Neural cell (in vitro differentiated cells): ENCODE results near the gene LRRC36. TPM values are rescaled to one million over a fixed set of nuclear protein-coding genes. Genes with fewer than 3 reads are reported as not detected.
"Not testable (repeated sequence)": the region's sequence is repeated elsewhere in the genome, so short reads cannot be mapped to it uniquely, and the experiment has no call there.

ENCODE experiments used
- H2AFZ ChIP-seq: fragments of 200-600, 300-800 bp; sonication (generic), shearing (Covaris generic); 2 replicates; pipeline ENCODE4 v1.6.0; 2014; ENCODE audit warnings: low read depth, mild to moderate bottlenecking, antibody characterized with exemption, low read length, moderate library complexity
- H3F3A ChIP-seq: fragments of 200-600 bp; shearing (Covaris generic); 2 replicates; pipeline ENCODE4 v1.6.1; 2016; ENCODE audit warnings: mild to moderate bottlenecking, moderate library complexity, mixed read lengths, antibody characterized with exemption, low read length; ENCODE audit not compliant: insufficient read depth, poor library complexity, severe bottlenecking
- H3K27ac ChIP-seq: fragments of 200-600, 300-800 bp; sonication (generic), shearing (Covaris generic); 2 replicates; pipeline ENCODE4 v1.5.1; 2014; ENCODE audit warnings: mild to moderate bottlenecking, low read length, moderate library complexity
- H3K27me3 ChIP-seq: fragments of 300-800, 200-600 bp; sonication (generic), shearing (Covaris generic); 2 replicates; pipeline ENCODE4 v1.6.0; 2014; ENCODE audit warnings: mild to moderate bottlenecking, low read depth, low read length, moderate library complexity; ENCODE audit not compliant: insufficient read depth
- H3K36me3 ChIP-seq: fragments of 300-800, 200-600 bp; sonication (generic), shearing (Covaris generic); 2 replicates; pipeline ENCODE4 v1.5.1; 2014; ENCODE audit warnings: mild to moderate bottlenecking, antibody characterized with exemption, low read length, moderate library complexity; ENCODE audit not compliant: insufficient read depth
- H3K4me2 ChIP-seq: fragments of 300-800, 200-600 bp; sonication (generic), shearing (Covaris generic); 2 replicates; pipeline ENCODE4 v1.6.0; 2014; ENCODE audit warnings: mild to moderate bottlenecking, low read length
- H3K4me3 ChIP-seq: fragments of 300-800, 200-600 bp; sonication (generic), shearing (Covaris generic); 2 replicates; pipeline ENCODE4 v1.5.1; 2014; ENCODE audit warnings: mild to moderate bottlenecking, low read length, moderate library complexity
- H3K79me2 ChIP-seq: fragments of 200-600 bp; shearing (Covaris generic); replicated peaks from 2 replicates; pipeline ENCODE4 v1.6.0; 2014; ENCODE audit warnings: mild to moderate bottlenecking, low read length, moderate library complexity; ENCODE audit not compliant: insufficient read depth
- H3K9ac ChIP-seq: fragments of 300-800, 200-600 bp; sonication (generic), shearing (Covaris generic); 2 replicates; pipeline ENCODE4 v1.6.1; 2016; ENCODE audit warnings: mild to moderate bottlenecking, low read length, mixed read lengths
- H3K9me2 ChIP-seq: fragments of 200-600 bp; shearing (Covaris generic); 2 replicates; pipeline ENCODE4 v1.6.1; 2016; ENCODE audit warnings: mild to moderate bottlenecking, low read length, mixed read lengths; ENCODE audit not compliant: insufficient read depth
- H3K9me3 ChIP-seq: fragments of 200-600, 300-800 bp; sonication (generic), shearing (Covaris generic); 2 replicates; pipeline ENCODE4 v1.6.1; 2016; ENCODE audit warnings: mild to moderate bottlenecking, mixed run types, low read length, moderate library complexity, mixed read lengths
- H4K20me1 ChIP-seq: fragments of 200-600 bp; shearing (Covaris generic); 2 replicates; pipeline ENCODE4 v1.6.1; 2016; ENCODE audit warnings: mild to moderate bottlenecking, mixed run types; ENCODE audit not compliant: insufficient read depth
- CTCF ChIP-seq: fragments of 450-650 bp; IDR thresholded peaks from 2 replicates; pipeline ENCODE4 v1.5.1; 2014; ENCODE audit warnings: antibody characterized with exemption, mild to moderate bottlenecking, moderate library complexity; ENCODE audit not compliant: poor library complexity, severe bottlenecking
- EP300 ChIP-seq: fragments of 450-650 bp; conservative IDR thresholded peaks from 2 replicates; pipeline ENCODE4 v1.6.1; 2014; ENCODE audit warnings: antibody characterized with exemption, mild to moderate bottlenecking, moderate library complexity; ENCODE audit not compliant: poor library complexity, severe bottlenecking
- EZH2 ChIP-seq: fragments of 200-600, 300-800 bp; shearing (Covaris generic), sonication (generic); IDR thresholded peaks from 2 replicates; pipeline ENCODE4 v1.6.1; 2014; ENCODE audit warnings: antibody characterized with exemption, low read length, borderline replicate concordance, mild to moderate bottlenecking; ENCODE audit not compliant: insufficient read depth, poor library complexity, severe bottlenecking
- MXI1 ChIP-seq: fragments of 450-650 bp; conservative IDR thresholded peaks from 2 replicates; pipeline ENCODE4 v1.6.1; 2014; ENCODE audit warnings: antibody characterized with exemption, mild to moderate bottlenecking; ENCODE audit not compliant: poor library complexity, severe bottlenecking
- POLR2AphosphoS5 ChIP-seq: IDR thresholded peaks from 2 replicates; pipeline ENCODE4 v1.6.1; 2012
- RAD21 ChIP-seq: fragments of 450-650 bp; conservative IDR thresholded peaks from 2 replicates; pipeline ENCODE4 v1.6.1; 2014; ENCODE audit warnings: antibody characterized with exemption, mild to moderate bottlenecking, moderate library complexity
- REST ChIP-seq: IDR thresholded peaks from 2 replicates; pipeline ENCODE4 v1.6.1; 2012; ENCODE audit warnings: borderline replicate concordance
- SMC3 ChIP-seq: fragments of 450-650 bp; conservative IDR thresholded peaks from 2 replicates; pipeline ENCODE4 v1.6.1; 2014; ENCODE audit warnings: antibody characterized with exemption, mild to moderate bottlenecking, moderate library complexity; ENCODE audit not compliant: poor library complexity
- TAF1 ChIP-seq: IDR thresholded peaks from 2 replicates; pipeline ENCODE4 v1.6.1; 2012; ENCODE audit warnings: low read depth
- polyA plus RNA-seq: library from polyadenylated mRNA; depleted of rRNA; stranded (reverse); fragments of >200 nt; gene quantifications from 2 replicates; pipeline ENCODE4 v1.2.3, GENCODE V29; 2014

Gene LRRC36
- polyA plus RNA-seq, 1 donor from 2014 or later: 1.6 TPM

- Histone ChIP-seq H4K20me1 (no peaks in the 10 kb centered on the region), H2AFZ (no peak overlapping the region), H3K27me3 (no peaks in the 10 kb centered on the region), H3K9ac (no peak overlapping the region), H3K36me3 (no peaks in the 10 kb centered on the region), H3K9me2 (no peaks in the 10 kb centered on the region), H3K4me3 (no peak overlapping the region), H3K9me3 (no peaks in the 10 kb centered on the region), H3F3A (no peaks in the 10 kb centered on the region), H3K27ac (no peak overlapping the region), H3K4me2 (no peak overlapping the region), H3K79me2 (no peaks in the 10 kb centered on the region)
- TF ChIP-seq EP300: no peak
- no peak for TF ChIP-seq RAD21
- no peak for TF ChIP-seq TAF1
- TF ChIP-seq SMC3: no peak
- no peak for TF ChIP-seq REST
- no peak for TF ChIP-seq POLR2AphosphoS5
- TF ChIP-seq MXI1: no peak
- TF ChIP-seq CTCF: no peak
- TF ChIP-seq EZH2: no peak
Measured at GRCh38 chr16:67349172-67349571, 22.6 kb downstream of the LRRC36 start.

GRCh38 chr16:67350324-67350723 lies 23.7 kb downstream of the LRRC36 start:
- TF ChIP-seq SMC3 (no peak), REST (no peak), CTCF (no peak), TAF1 (no peak), RAD21 (no peak), POLR2AphosphoS5 (no peak), MXI1 (no peak), EZH2 (no peak), EP300 (no peak)
- no peak overlapping the region for H3K27ac ChIP-seq
- no peaks in the 10 kb centered on the region for H3F3A ChIP-seq
- H3K36me3 ChIP-seq: no peaks in the 10 kb centered on the region
- H3K79me2 ChIP-seq: no peaks in the 10 kb centered on the region
- H3K4me3 ChIP-seq: no peak overlapping the region
- no peak overlapping the region for H3K9ac ChIP-seq
- H3K27me3 ChIP-seq: no peaks in the 10 kb centered on the region
- H2AFZ ChIP-seq: no peak overlapping the region
- H3K9me3 ChIP-seq: no peaks in the 10 kb centered on the region
- H3K4me2 ChIP-seq: no peak overlapping the region
- no peaks in the 10 kb centered on the region for H4K20me1 ChIP-seq
- H3K9me2 ChIP-seq: no peaks in the 10 kb centered on the region

- H3K9me3 ChIP-seq, H3F3A ChIP-seq, H3K4me2 ChIP-seq, H3K27ac ChIP-seq, H3K4me3 ChIP-seq, H4K20me1 ChIP-seq, H3K9ac ChIP-seq, H3K79me2 ChIP-seq, H3K36me3 ChIP-seq, H2AFZ ChIP-seq, H3K27me3 ChIP-seq, H3K9me2 ChIP-seq: not testable (repeated sequence)
Measured at GRCh38 chr16:67352463-67352862, 25.8 kb downstream of the LRRC36 start.
